Suprapubic skin (tissue), 4 donors: Measurements from ENCODE around the gene TMEM181. TPM values are rescaled to one million over a fixed set of nuclear protein-coding genes. Genes with fewer than 3 reads are reported as not detected.

Source experiments
- DNase-seq, 2 donors: peaks; one replicate each; pipeline ENCODE4 v3.0.0-alpha.2; 2019; ENCODE audit warnings: low spot score in 2 of 2
- H3K27ac ChIP-seq: fragments of 200-600 bp; sonication (generic); one replicate; pipeline ENCODE4 v1.5.1; 2019
- H3K27me3 ChIP-seq: fragments of 200-600 bp; sonication (generic); one replicate; pipeline ENCODE4 v1.5.1; 2019
- H3K36me3 ChIP-seq: fragments of 200-600 bp; sonication (generic); one replicate; pipeline ENCODE4 v1.5.1; 2019
- H3K4me1 ChIP-seq: fragments of 200-600 bp; sonication (generic); one replicate; pipeline ENCODE4 v1.5.1; 2019
- H3K4me3 ChIP-seq: fragments of 200-600 bp; sonication (generic); one replicate; pipeline ENCODE4 v1.5.1; 2019; ENCODE audit warnings: mild to moderate bottlenecking
- H3K9me3 ChIP-seq: fragments of 200-600 bp; sonication (generic); one replicate; pipeline ENCODE4 v1.5.1; 2019
- CTCF ChIP-seq, 2 donors: fragments of 200-600 bp in 1 of 2; fragments of 450-650 bp in 1 of 2; sonication (generic) in 1 of 2; IDR thresholded peaks; one replicate each; pipeline ENCODE4 v1.5.1; 2016 to 2019; ENCODE audit warnings: antibody characterized with exemption in 2 of 2, mild to moderate bottlenecking in 1 of 2, moderate library complexity in 1 of 2
- EP300 ChIP-seq: sonication (generic); formaldehyde crosslinking; IDR thresholded peaks from one replicate; pipeline ENCODE4 v1.6.1; 2017; ENCODE audit warnings: antibody characterized with exemption
- POLR2A ChIP-seq, 2 donors: fragments of 450-650 bp; IDR thresholded peaks; one replicate each; pipeline ENCODE4 v1.6.1; 2017; ENCODE audit warnings: antibody characterized with exemption in 2 of 2, mild to moderate bottlenecking in 2 of 2, moderate library complexity in 2 of 2
- POLR2AphosphoS5 ChIP-seq, 3 donors: sonication (generic); formaldehyde crosslinking; IDR thresholded peaks; one replicate each; pipeline ENCODE4 v1.6.1; 2017; ENCODE audit warnings: antibody characterized with exemption in 3 of 3
- WGBS: methylation state at CpG from one replicate; pipeline ENCODE4 v1.1.5; 2018; 5-methylcytosine and 5-hydroxymethylcytosine counted together
- total RNA-seq, 4 donors: library from RNA; depleted of rRNA; stranded (reverse); fragments of >200 nt; gene quantifications; one replicate each; pipeline ENCODE4 v1.1.0, GENCODE V29; 2016

The TMEM181 gene
- total RNA-seq, 4 donors from 2014 or later, result 17.5 to 24.7 (median 21.7) TPM

GRCh38 chr6:158536891-158537798 lies 22.7 kb upstream of the TMEM181 start:
- no peak for TF ChIP-seq EP300
- no peak for TF ChIP-seq POLR2A (IDR thresholded peaks at IDR 0.05)
- no peak for TF ChIP-seq CTCF (IDR thresholded peaks at IDR 0.05)
- TF ChIP-seq POLR2AphosphoS5 (IDR thresholded peaks at IDR 0.05), result no peak
- WGBS, result 12% methylated on average over 19 of the region's 94 CpGs
- Histone ChIP-seq H3K27ac (no peak overlapping the region), H3K4me3 (peak overlapping the region; percentile 58), H3K27me3 (peaks cover 46% of the 10 kb centered on the region), H3K36me3 (no peaks in the 10 kb centered on the region), H3K9me3 (no peaks in the 10 kb centered on the region), H3K4me1 (peaks cover 14% of the 10 kb centered on the region)
- DNase-seq, result no peak

GRCh38 chr6:158538741-158539140 lies 21.1 kb upstream of the TMEM181 start:
- WGBS, result 45% methylated on average over 2 of the region's 2 CpGs
- no peak for TF ChIP-seq POLR2A (IDR thresholded peaks at IDR 0.05)
- TF ChIP-seq EP300, result no peak
- TF ChIP-seq POLR2AphosphoS5 (IDR thresholded peaks at IDR 0.05), result no peak
- no peak for TF ChIP-seq CTCF (IDR thresholded peaks at IDR 0.05)
- Histone ChIP-seq H3K27me3 (peaks cover 46% of the 10 kb centered on the region), H3K9me3 (no peaks in the 10 kb centered on the region), H3K36me3 (no peaks in the 10 kb centered on the region), H3K27ac (no peak overlapping the region), H3K4me3 (no peak overlapping the region), H3K4me1 (peaks cover 14% of the 10 kb centered on the region)
- DNase-seq, result no peak

- no peak overlapping the region for H3K27ac ChIP-seq
- peaks cover 44% of the 10 kb centered on the region for H3K27me3 ChIP-seq
- DNase-seq, result no peak
- H3K9me3 ChIP-seq, result no peaks in the 10 kb centered on the region
- TF ChIP-seq POLR2A (IDR thresholded peaks at IDR 0.05), result no peak
- no peak for TF ChIP-seq EP300
- TF ChIP-seq POLR2AphosphoS5 (IDR thresholded peaks at IDR 0.05), result no peak
- no peak for TF ChIP-seq CTCF (IDR thresholded peaks at IDR 0.05)
- H3K36me3 ChIP-seq, result no peaks in the 10 kb centered on the region
- WGBS, result 57% methylated on average over 7 of the region's 7 CpGs
- peaks cover 14% of the 10 kb centered on the region for H3K4me1 ChIP-seq
- H3K4me3 ChIP-seq, result no peak overlapping the region
Observed at GRCh38 chr6:158539413-158539812, 20.5 kb upstream of the TMEM181 start.

GRCh38 chr6:158539881-158540280 lies 20.0 kb upstream of the TMEM181 start:
- no peak overlapping the region for H3K27ac ChIP-seq
- H3K9me3 ChIP-seq, result no peaks in the 10 kb centered on the region
- DNase-seq, result no peak
- peaks cover 40% of the 10 kb centered on the region for H3K27me3 ChIP-seq
- H3K4me3 ChIP-seq, result no peak overlapping the region
- WGBS, result 89% methylated on average over 6 of the region's 6 CpGs
- no peak for TF ChIP-seq EP300
- TF ChIP-seq POLR2AphosphoS5 (IDR thresholded peaks at IDR 0.05), result no peak
- no peak for TF ChIP-seq CTCF (IDR thresholded peaks at IDR 0.05)
- no peak for TF ChIP-seq POLR2A (IDR thresholded peaks at IDR 0.05)
- no peaks in the 10 kb centered on the region for H3K36me3 ChIP-seq
- H3K4me1 ChIP-seq, result peaks cover 14% of the 10 kb centered on the region

GRCh38 chr6:158543606-158544185 lies 16.2 kb upstream of the TMEM181 start:
- no peak for TF ChIP-seq EP300
- no peak for TF ChIP-seq CTCF (IDR thresholded peaks at IDR 0.05)
- no peak for TF ChIP-seq POLR2A (IDR thresholded peaks at IDR 0.05)
- no peak for TF ChIP-seq POLR2AphosphoS5 (IDR thresholded peaks at IDR 0.05)
- no peak overlapping the region for H3K27ac ChIP-seq
- H3K4me1 ChIP-seq, result no peaks in the 10 kb centered on the region
- H3K36me3 ChIP-seq, result no peaks in the 10 kb centered on the region
- WGBS, result 66% methylated on average over 12 of the region's 12 CpGs
- no peak for DNase-seq
- H3K9me3 ChIP-seq, result no peaks in the 10 kb centered on the region
- peaks cover 5% of the 10 kb centered on the region for H3K27me3 ChIP-seq
- H3K4me3 ChIP-seq, result no peak overlapping the region
